HG03575 (cell line): ENCODE measurements around the gene TWF2.

Source experiments
- ATAC-seq: cut with Tn5 transposase; IDR thresholded peaks from one replicate; pipeline ENCODE4 v1.9.1; 2021; ENCODE audit not compliant: unreplicated experiment, insufficient number of reproducible peaks, low FRiP score; ENCODE audit errors: extremely low read depth

TWF2 gene

DNA sequence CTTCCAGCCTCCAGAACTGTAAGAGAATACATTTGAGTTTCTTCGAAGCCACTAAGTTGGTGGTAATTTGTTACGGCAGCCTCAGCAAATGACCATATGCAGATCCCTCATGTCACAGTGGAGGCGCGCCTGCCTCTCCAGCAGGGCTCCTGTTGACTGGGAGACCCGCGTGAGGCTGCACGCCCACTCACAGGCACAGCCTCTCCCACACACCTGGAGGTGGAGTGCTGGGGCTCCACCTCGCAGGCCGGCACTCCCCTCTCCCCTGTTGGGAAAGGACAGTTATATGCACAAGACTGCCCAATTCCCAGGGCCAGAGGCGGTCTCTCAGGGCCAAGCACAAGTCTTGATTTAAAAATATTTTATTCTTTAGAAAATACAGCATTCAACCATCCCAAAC, 10.7 kb downstream of the TWF2 start:
- no peak for ATAC-seq

DNA sequence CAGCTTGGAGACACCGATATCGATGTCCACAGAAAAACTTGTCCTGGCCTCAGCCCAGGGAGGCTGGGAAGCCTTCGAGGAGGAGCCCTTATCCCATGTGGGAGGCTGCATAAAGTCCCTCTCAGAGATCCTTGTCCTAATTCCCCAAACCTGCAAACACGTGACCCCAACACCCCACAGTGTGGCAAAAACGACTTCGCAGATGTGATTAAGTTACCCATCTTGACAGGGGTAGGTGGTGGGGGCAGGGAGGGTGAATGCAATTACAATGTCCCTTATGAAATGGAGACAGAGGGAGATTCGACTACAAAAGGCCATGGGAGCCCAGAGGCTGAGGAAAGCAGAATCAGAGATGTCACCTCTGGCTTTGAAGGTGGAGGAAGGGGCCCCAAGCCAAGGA, 11.2 kb downstream of the TWF2 start:
- ATAC-seq, result no peak

DNA sequence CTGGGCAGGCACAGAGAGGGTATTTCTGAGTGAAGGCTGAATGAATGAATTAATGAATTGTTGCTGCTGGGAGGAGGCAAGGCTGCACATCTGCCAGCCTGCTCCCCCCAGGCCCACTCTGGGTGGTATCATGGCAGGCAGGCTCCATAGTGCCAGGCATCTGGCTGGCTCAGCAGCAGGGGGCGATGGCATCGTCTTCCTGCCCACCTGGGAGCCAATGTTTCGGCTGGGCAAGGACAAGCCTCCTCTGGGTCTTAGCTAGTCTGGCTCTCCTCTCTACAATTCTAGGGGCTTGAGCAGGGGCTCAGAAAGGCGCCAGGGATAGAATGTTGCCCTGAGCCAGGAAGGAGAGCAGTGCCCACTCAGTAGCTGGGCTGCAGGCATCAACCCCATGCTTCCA, 11.8 kb downstream of the TWF2 start:
- ATAC-seq, result no peak

DNA sequence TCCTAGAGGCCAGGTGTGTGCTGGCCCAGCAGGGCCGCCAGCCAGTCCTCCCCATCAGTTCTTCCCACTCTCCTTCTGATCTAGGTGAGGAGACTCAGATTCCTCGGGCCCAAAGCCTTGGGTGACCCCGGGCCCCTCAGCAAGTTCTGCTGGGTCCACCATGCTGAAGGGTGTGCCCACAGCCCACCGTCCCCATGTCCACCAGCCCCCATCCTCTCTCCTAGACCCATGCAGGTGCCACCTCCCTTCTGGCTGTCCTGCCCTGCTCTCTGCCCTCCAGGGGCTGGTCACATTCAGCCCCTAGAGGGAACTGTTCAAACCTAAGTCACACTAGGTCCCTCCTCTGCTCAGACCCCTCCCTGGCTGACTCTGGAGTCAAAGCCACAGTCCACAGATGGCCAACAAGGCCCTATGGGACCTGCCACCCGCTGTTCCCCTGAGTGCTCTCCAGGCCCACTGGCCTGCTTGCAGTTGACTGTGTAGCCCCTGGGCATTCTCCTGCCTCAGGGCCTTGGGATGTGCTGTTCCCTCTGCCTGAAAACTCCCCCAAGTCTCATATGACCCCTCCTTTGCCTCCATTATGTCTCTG, 12.6 kb downstream of the TWF2 start:
- no peak for ATAC-seq

DNA sequence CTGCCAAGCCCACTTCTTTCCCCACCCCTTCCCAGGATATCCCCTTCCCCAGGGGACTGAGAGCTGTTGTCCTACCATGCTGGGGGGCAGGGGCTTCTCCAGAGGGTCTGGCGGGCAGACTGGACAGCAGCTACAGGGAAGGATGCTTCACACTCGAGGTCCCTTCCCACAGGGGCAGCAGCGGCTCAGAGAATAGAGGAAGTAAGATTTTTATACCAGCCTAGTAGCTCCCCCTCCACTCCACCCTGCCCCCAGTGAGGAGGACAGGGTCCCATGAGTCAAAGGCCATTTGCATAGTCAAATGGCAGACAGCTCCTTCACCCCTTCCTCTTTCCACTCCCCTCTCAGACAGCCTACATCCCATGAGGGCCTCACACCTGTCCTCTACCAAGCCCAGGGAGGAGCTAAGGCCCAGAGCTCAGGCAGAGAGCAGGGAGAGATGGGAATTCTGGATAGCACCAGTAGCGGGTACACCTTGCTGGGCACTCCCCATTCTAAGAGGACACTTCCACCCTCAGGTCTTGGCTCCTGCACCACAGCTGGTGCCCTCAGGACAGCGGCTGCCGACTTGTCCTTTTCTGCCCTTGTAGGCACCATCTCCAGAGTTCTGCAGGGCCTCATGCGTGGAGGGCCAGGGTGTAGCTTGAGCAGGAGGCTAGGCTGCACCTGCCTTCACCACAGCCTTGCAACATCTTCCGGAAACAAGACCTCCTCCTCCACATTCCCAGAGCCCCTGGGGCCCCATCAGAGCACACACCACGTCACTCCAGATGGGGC, 13.3 kb downstream of the TWF2 start, which contains the start of gene TLR9:
TSS of gene TLR9 (minus strand) at position 194 of the 777 bp plus-strand sequence. CDS start at position 78, 116 bp downstream.
- peak; percentile 45 for ATAC-seq

DNA sequence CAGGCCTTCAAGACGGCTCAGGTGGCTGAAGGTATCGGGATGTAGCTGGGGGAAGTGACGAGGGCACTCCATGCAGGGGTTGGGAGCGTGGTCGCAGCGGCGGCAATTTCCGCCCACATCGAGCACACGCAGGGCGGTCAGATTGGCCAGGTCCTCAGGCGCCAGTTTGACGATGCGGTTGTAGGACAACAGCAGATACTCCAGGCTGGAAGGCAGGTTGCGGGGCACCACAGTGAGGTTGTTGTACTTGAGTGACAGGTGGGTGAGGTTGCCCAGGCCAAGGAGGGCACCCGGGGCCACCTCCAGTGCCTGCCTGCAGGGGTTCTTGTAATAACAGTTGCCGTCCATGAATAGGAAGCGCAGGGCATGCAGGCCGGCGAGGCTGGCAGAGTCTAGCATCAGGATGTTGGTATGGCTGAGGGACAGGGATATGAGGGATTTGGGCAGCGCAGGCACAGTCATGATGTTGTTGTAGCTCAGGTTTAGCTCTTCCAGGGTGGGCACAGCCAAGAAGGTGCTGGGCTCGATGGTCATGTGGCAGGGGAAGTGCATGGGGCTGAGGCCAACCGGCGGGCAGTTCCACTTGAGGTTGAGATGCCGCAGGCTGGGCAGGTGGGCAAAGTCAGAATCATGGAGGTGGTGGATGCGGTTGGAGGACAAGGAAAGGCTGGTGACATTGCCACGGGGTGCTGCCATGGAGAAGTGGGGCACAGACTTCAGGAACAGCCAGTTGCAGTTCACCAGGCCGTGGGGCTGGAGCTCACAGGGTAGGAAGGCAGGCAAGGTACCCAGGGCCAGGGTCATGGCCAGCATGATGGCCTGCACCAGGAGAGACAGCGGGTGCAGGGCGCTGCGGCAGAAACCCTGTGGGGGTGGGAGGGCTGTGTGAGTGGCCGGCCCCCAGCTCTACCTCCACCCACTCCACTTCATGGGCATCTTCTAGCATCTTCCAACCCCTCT, 15.2 kb downstream of the TWF2 start:
- ATAC-seq, result no peak

DNA sequence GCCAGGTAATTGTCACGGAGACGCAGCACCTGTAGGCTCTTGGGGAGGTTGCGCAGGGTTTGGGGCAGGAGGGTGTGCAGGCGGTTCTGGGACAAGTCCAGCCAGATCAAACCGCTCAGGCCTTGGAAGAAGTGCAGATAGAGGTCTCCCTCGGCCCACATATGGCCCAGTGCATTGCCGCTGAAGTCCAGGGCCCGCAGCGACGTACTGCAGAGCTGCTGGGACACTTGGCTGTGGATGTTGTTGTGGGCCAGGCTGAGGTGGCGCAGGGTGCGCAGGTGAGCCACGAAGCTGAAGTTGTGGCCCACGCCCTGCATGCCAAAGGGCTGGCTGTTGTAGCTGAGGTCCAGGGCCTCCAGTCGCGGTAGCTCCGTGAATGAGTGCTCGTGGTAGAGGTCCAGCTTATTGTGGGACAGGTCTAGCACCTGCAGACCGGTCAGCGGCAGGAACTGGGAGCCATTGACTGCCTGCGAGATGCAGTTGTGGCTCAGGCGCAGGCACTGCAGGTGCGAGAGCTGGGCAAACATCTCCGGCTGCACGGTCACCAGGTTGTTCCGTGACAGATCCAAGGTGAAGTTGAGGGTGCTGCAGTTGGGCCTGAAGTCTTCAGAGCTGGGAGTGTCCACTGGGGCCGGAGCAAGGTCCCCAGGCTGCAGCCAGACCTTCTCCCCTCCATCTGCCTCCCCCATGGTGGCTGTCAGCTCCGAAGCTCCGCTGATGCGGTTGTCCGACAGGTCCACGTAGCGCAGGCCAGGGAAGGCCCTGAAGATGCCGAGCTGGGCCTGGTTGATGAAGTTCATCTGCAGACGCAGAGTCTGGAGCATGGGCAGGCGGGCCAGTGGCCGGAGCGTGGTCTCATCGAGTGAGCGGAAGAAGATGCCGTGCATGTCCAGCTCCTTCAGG, 16.4 kb downstream of the TWF2 start:
- no peak for ATAC-seq

DNA sequence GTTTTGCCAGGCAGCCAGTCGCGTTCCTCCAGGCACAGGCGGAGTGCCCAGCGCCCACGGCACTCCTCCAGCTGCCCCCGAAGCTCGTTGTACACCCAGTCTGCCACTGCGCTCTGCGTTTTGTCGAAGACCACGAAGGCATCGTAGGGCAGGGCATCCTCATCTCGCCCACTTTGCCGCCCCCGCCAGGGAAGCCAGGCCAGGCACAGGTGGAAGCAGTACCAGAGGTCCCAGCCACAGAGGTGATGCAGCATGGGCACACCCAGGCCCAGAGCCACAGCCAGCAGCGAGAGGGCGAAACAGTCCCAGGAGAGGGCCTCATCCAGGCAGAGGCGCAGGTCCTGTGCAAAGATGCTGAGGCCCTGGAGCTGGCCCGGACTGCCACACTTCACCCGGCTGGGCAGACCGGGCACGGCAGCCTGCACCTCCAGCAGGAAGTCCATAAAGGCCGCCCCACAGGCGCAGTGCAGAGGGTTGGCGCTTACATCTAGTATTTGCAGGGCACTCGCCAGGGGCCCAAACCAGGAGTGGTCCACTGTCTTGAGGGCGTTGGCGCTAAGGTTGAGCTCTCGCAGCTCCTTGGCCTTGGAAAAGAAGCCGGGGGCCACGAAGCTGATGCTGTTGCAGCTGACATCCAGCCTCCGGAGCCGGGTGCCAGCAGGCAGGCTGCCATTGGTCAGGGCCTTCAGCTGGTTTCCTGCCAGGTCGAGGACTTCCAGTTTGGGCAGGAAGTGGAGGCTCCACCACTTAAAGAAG, 17.2 kb downstream of the TWF2 start:
- no peak for ATAC-seq

DNA sequence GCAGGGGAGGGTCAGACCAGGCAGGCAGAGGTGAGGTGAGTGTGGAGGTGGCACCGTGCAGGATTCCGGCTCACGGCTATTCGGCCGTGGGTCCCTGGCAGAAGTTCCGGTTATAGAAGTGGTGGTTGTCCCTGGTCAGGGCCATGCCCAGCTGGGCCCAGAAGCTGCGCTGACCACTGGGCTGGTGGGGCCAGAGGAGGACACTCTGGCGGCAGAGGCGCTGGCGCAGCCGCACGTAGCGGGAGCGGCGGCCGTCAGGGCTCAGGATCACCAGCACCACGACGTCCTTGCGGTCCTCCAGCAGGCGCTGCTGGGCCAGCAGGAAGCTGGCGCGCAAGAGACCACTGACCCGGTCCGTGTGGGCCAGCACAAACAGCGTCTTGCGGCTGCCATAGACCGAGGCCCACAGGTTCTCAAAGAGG, 17.8 kb downstream of the TWF2 start:
- no peak for ATAC-seq

DNA sequence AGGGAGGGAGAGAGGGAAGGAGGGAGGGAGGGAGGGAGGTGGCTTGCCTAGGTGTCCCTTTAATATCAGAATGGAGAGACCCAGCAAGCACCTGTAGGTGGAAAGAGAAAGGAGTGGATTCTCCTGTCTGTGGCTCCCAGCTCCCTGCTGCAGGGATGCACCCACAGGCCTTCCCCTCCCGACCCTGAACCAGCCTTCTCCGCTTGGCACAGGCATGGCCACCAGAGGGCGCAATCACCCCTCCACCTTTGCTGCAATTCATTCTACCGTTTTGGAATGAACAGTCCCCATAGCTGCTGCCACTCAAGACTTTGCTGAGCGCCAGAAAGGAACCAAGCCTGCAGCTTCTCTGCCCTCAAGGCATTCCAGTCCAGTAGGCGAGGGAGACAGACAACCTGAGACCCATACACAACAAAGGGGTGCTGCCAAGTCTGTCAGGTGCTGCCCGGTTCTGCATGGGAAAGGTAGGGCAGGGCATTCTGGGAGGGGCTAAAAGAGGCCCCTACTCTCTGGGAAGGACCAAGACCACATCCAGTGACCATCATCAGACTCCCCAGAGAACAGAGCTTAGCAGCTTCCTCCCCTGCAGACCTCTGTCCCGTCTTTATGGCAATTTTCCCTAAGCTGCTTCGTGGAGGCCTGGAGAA, 18.5 kb downstream of the TWF2 start:
- no peak for ATAC-seq

DNA sequence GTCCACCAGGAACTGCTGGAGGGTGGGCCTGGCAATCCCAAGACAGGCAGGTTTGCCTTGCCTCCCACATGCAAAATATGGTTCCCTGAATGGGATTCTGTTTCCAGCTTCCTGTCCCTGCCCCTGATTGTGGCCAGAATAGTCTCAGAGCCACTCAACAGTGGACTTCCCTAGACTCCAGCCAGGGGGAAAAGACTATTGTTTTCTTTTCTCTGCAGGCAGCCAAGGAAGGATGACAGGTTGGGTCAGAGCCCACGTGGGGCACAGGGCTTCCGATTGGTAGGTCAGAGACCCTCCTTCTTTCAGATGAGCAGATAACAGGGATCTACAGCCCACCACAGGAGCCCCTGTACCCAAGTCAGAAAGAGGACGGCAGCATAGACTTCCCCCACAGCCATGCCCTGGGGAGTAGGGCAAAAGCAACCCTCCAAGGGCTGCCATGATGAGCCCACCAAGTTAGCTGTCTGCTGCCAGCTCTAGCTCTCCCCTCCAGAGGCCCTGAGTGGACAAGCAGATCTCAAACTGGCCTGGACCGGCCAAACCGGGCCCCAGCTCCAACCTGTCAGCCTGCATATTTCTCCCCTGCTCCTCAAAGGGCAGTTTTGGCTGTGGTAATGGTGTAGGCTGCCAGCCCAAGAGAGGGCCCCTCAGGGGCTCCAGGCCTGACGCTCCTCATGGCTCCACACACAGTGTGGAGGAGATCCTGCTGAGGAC, 19.9 kb downstream of the TWF2 start:
- no peak for ATAC-seq

DNA sequence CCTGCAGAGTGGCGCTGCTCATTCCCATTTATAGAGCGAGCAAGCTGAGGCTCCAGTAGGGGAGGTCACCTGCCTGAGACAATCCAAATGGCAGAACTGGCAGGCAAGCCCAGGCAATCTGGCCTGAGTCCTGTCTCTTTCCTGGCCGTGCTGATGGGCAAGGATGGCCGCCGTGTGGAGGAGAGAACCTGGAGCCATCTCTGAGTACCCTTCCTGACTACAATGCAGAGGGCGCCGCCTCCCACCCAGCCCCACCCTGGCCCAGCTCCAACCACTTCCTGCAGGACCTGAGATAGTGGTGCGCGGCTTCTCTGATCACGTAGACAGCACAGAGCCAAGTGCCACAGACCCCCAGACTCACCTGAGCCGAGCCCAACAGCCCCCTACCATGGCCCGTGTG, 20.5 kb downstream of the TWF2 start:
- ATAC-seq, result no peak

DNA sequence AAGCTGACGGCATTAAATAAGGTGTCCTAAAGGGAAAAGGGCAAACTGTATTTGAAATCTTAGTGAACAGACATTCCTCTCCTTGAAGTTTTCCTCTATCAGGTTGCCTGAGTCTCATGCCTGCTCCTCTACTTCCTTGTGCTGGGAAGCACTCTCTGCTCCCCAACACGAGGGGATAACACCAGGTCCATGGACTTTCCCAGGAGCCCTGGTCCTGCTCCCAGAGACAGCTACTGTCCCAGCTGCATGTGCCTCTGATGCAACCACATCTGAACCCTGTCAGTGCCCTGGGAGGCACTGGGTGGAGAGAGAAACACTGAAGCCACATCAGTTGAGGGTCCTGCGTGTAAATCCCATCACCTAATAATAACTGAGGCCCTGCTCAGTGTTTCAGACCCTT, 20.9 kb downstream of the TWF2 start:
- no peak for ATAC-seq

DNA sequence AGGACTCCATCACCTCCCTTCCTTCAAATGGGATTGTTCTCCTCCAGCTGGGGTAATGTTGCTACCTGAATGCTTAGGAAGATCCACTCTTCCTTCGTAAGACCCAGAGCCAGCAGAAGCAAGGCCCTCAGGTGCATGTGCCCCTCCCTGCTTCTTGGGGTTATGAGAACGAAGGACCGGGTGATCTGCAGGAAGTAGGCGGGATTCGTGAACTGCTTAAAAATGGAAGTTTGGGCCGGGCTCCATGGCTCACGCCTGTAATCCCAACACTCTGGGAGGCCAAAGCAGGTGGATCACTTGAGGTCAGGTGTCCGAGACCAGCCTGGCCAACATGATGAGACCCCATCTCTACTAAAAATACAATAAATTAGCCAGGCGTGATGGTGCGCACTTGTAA, 21.6 kb downstream of the TWF2 start:
- ATAC-seq, result no peak

DNA sequence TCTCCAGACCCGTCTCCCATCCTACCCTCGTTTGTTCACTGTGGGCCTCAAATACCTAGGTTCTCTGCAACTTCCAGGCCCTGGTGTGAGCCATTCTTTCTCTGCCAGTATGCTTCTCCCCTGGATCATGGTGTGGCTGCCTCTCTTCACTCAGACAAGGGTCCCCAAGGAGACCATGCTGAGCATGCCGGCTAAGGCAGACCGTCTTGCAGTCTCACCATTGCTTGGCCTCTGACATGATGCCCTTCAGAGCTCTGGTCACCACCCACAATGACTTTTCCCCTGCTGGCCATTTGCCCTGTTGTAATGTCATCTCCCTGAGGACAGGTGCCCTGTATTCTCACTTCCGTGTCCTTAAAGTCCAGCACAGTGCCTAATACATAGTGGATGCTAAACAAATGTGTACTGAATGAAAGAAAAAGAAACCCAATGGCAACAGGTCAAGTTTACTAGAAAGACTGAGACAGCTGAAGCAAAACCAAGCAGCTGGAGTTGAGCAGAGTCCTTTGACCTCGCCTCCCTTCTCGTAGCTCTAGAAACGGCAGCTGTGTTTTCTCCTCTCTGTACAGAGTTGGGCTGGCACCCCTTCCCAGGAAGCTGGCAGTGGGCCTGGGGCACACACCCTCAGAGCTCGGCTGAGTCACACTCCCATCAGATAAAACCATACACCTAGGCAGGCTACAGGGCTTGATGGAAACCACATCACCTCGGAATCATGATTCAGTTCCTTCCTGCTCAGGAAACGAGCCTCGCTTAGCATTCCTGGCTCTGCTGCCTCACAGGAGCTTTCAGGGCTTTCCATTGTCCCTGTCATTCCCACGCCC, 22.2 kb downstream of the TWF2 start:
- no peak for ATAC-seq

DNA sequence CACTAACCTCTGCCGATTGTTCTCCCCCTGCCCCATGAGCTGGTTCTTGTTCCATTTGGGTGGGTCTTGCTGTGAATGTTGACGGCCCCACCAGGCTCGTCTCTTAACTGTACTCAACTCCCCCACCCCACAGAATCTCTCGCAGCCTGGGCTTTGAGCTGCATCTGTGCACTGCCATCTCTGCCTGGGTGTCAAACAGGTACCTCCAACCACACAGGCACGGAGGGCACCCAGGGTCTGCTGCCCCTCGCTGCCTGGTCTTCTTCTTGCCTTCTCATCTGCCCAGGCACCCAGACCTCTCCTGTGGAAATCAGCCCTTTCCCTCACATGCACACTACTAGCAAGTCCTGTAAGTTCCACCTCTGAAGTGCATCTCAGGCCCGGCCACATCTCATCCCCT, 23.6 kb downstream of the TWF2 start:
- no peak for ATAC-seq
